Adrenal gland (tissue), 12 donors: Measurements from ENCODE around the gene SRRM2. TPM values are rescaled to one million over a fixed set of nuclear protein-coding genes. Genes with fewer than 3 reads are reported as not detected.

Experiments
- DNase-seq, 7 donors: peaks; one replicate each; pipeline ENCODE4 v3.0.0-alpha.2; 2019 to 2020
- H3K27ac ChIP-seq, 5 donors: fragments of 200-600 bp; sonication (generic) in 4 of 5; 1 replicate in 3 of 5; 2 replicates in 2 of 5; pipeline versions ENCODE4 v1.5.1 to v1.8.0; 2016 to 2020; ENCODE audit warnings: mild to moderate bottlenecking in 1 of 5
- H3K27me3 ChIP-seq: fragments of 200-600 bp; 2 replicates; pipeline ENCODE4 v1.8.0; 2021
- H3K36me3 ChIP-seq, 2 donors: fragments of 200-600 bp; replicated peaks in 1 of 2; 1 replicate in 1 of 2; 2 replicates in 1 of 2; pipeline versions ENCODE4 v1.5.1 to v1.8.0; 2018 to 2022
- H3K4me1 ChIP-seq, 2 donors: fragments of 200-600 bp; replicated peaks in 1 of 2; 1 replicate in 1 of 2; 2 replicates in 1 of 2; pipeline versions ENCODE4 v1.5.1 to v1.8.0; 2018 to 2021
- H3K4me3 ChIP-seq, 4 donors: fragments of 200-600 bp; sonication (generic) in 3 of 4; one replicate each; pipeline ENCODE4 v1.5.1; 2016 to 2018
- H3K9me3 ChIP-seq, 3 donors: fragments of 200-600 bp; sonication (generic) in 1 of 3; replicated peaks in 1 of 3; 1 replicate in 2 of 3; 2 replicates in 1 of 3; pipeline versions ENCODE4 v1.5.1 to v1.8.0; 2016 to 2021
- CTCF ChIP-seq, 6 experiments: fragments of 450-650 bp in 4 of 6; fragments of 200-600 bp in 2 of 6; sonication (generic) in 1 of 6; IDR thresholded peaks; 1 replicate in 5 of 6; 2 replicates in 1 of 6; pipeline versions ENCODE4 v1.5.1 to v1.8.0; 2016 to 2021; ENCODE audit warnings: antibody characterized with exemption in 6 of 6, mild to moderate bottlenecking in 2 of 6, moderate library complexity in 1 of 6
- POLR2A ChIP-seq, 2 donors: fragments of 450-650 bp; IDR thresholded peaks; one replicate each; pipeline ENCODE4 v1.6.1; 2017; ENCODE audit warnings: antibody characterized with exemption in 2 of 2, mild to moderate bottlenecking in 2 of 2, moderate library complexity in 1 of 2
- WGBS, 4 donors: extraction: QIAGEN DNeasy Blood & Tissue Kit in 2 of 4; methylation state at CpG; one replicate each; pipeline versions ENCODE4 v1.1.5 to v1.1.7; 2013 to 2017; 5-methylcytosine and 5-hydroxymethylcytosine counted together
- intact Hi-C, 2 donors: fragments of 100-400 bp; cut with DNase I; formaldehyde crosslinking; loops; one replicate each; pipeline versions ENCODE4 v1.14.1 to v1.15.0; 2022 to 2023
- polyA plus RNA-seq, 3 donors: library from polyadenylated mRNA; stranded (reverse); fragments of 200-250 nt in 2 of 3; fragments of 350-450 nt in 1 of 3; fragmentation: Illumina TruSeq in 1 of 3; extraction: RNeasy Lipid Tissue Mini Kit (QIAGEN cat#74804) in 1 of 3; gene quantifications; one replicate each; pipeline ENCODE4 v1.2.3, GENCODE V29; 2013 to 2014
- total RNA-seq, 9 donors: library from RNA; depleted of rRNA in 4 of 9; stranded (reverse); fragments of >200 nt in 4 of 9; fragments of 120-200 nt in 1 of 9; fragmentation: NEBNext Ultra II Directional in 1 of 9; extraction: Animal tissue kit (Norgen Biotek cat#: 25700) in 1 of 9; gene quantifications; one replicate each; pipeline versions ENCODE4 v1.1.0 to v1.2.4, GENCODE V29; 2013 to 2023
- donor health status: healthy with polysubstance abuse.
- donor health status: Bipolar disorder and iron deficiency.
- donor health status: DM: yes; HTN: yes; CAD: no.
- donor health status: DM: no; HTN: no; CAD: no.
- donor health status: DM: no; HTN: no; CAD: no.
- donor health status: DM: yes; HTN: yes; CAD: no.

SRRM2 gene
- total and polyA plus RNA-seq, 12 donors: 81.7 to 3,120 (median 328) TPM

- H3K36me3 ChIP-seq: peaks cover 0 to 34% of the 10 kb centered on the region in 2 donors
- H3K27ac ChIP-seq: peak overlapping the region in 1 of 5 donors; percentile 98
- H3K4me1 ChIP-seq: peaks cover 30 to 38% of the 10 kb centered on the region in 2 donors
- no peak for DNase-seq
- WGBS, 4 donors: 11 to 18% (median 16%) methylated on average over 3 of the region's 3 CpGs
- H3K9me3 ChIP-seq: no peaks in the 10 kb centered on the region
- TF ChIP-seq CTCF (IDR thresholded peaks at IDR 0.05) (no peak), POLR2A (IDR thresholded peaks at IDR 0.05) (no peak)
- no peaks in the 10 kb centered on the region for H3K27me3 ChIP-seq
- peak overlapping the region in 1 of 4 donors; percentile 86 for H3K4me3 ChIP-seq
- intact Hi-C loops: no loop called here
Observed at GRCh38 chr16:2755158-2755557, 2.7 kb downstream of the SRRM2 start.

GRCh38 chr16:2756288-2757015, 4.0 kb downstream of the SRRM2 start:
- Histone ChIP-seq H3K4me1 (peaks cover 30 to 36% of the 10 kb centered on the region in 2 donors), H3K9me3 (no peaks in the 10 kb centered on the region), H3K27me3 (no peaks in the 10 kb centered on the region), H3K27ac (no peak overlapping the region), H3K4me3 (no peak overlapping the region), H3K36me3 (peaks cover 0 to 46% of the 10 kb centered on the region in 2 donors)
- DNase-seq: peak in 1 of 7 donors; percentile 26
- intact Hi-C loops: no loop called here
- WGBS, 4 donors: 79 to 90% (median 85%) methylated on average over 22 to 30 of the region's 30 CpGs
- TF ChIP-seq CTCF (IDR thresholded peaks at IDR 0.05) (no peak), POLR2A (IDR thresholded peaks at IDR 0.05) (no peak)

GRCh38 chr16:2757344-2757743, 4.9 kb downstream of the SRRM2 start:
- no peak overlapping the region for H3K27ac ChIP-seq
- 74 to 82% (median 78%) methylated on average over 11 of the region's 11 CpGs for WGBS, 4 donors
- peaks cover 0 to 55% of the 10 kb centered on the region in 2 donors for H3K36me3 ChIP-seq
- no peaks in the 10 kb centered on the region for H3K27me3 ChIP-seq
- no peak overlapping the region for H3K4me3 ChIP-seq
- no peaks in the 10 kb centered on the region for H3K9me3 ChIP-seq
- intact Hi-C loops: no loop called here
- H3K4me1 ChIP-seq: peaks cover 24 to 29% of the 10 kb centered on the region in 2 donors
- TF ChIP-seq CTCF (IDR thresholded peaks at IDR 0.05): no peak
- TF ChIP-seq POLR2A (IDR thresholded peaks at IDR 0.05): no peak
- no peak for DNase-seq

- Histone ChIP-seq H3K36me3 (peaks cover 0 to 95% of the 10 kb centered on the region in 2 donors), H3K4me3 (no peak overlapping the region), H3K9me3 (no peaks in the 10 kb centered on the region), H3K4me1 (peaks cover 2 to 7% of the 10 kb centered on the region in 2 donors), H3K27me3 (no peaks in the 10 kb centered on the region), H3K27ac (no peak overlapping the region)
- DNase-seq: no peak
- intact Hi-C loops: no loop called here
- 92 to 97% (median 95%) methylated on average over 10 of the region's 10 CpGs for WGBS, 4 donors
- TF ChIP-seq CTCF (IDR thresholded peaks at IDR 0.05) (no peak), POLR2A (IDR thresholded peaks at IDR 0.05) (no peak)
Observed at GRCh38 chr16:2761472-2761871, 9.0 kb downstream of the SRRM2 start.
